Measurements from ENCODE around the gene KRT78. TPM values are rescaled to one million over a fixed set of nuclear protein-coding genes. Genes with fewer than 3 reads are reported as not detected.

KRT78 gene
- total and polyA plus RNA-seq, 9 of the 15 experiments (the other 6 are each of a cell fraction or from before 2014, with no cell fraction given): not detected

GRCh38 chr12:52796839-52797528, 51.8 kb downstream of the KRT78 start (continued):
- TF ChIP-seq ZNF274 (IDR thresholded peaks at IDR 0.05; ENCODE audit: borderline replicate concordance, low read depth, low read length) (no peak), GMEB1 (CRISPR knock-in tag; IDR thresholded peaks at IDR 0.05) (no peak), ARID1B (IDR thresholded peaks at IDR 0.05) (peak; percentile 96), RBBP5 (IDR thresholded peaks at IDR 0.05; ENCODE audit: borderline replicate concordance, insufficient read depth, low read length, poor library complexity, severe bottlenecking) (no peak), FOXM1 (IDR thresholded peaks at IDR 0.05; ENCODE audit: low read depth) (peak; percentile 69; the same call in 1 of the 2 replicates), FOXM1 (CRISPR knock-in tag; IDR thresholded peaks at IDR 0.05; ENCODE audit: low read depth) (no peak), CGGBP1 (CRISPR knock-in tag; IDR thresholded peaks at IDR 0.05) (no peak), BRD4 (IDR thresholded peaks at IDR 0.05) (no peak), NRF1 (conservative IDR thresholded peaks at IDR 0.05 in 1 of 2, IDR thresholded peaks at IDR 0.05 in 1 of 2) (peak; percentile 60 to 65; a peak in 3 of 4 replicates), E2F3 (CRISPR knock-in tag; IDR thresholded peaks at IDR 0.05) (no peak), ATF3 (IDR thresholded peaks at IDR 0.05) (no peak), ATF3 (CRISPR knock-in tag; conservative IDR thresholded peaks at IDR 0.05) (no peak), NONO (IDR thresholded peaks at IDR 0.05; ENCODE audit: low read depth in 2 of 2, low read length in 1 of 2) (no peak), NFYB (IDR thresholded peaks at IDR 0.05; ENCODE audit: extremely low read depth, insufficient read length) (no peak), JUN (IDR thresholded peaks at IDR 0.05; ENCODE audit: borderline replicate concordance, low read depth, low read length) (no peak), JUN (CRISPR knock-in tag; IDR thresholded peaks at IDR 0.05; ENCODE audit: borderline replicate concordance) (no peak), CCAR2 (IDR thresholded peaks at IDR 0.05; ENCODE audit: low read depth, low read length) (no peak), CREM (IDR thresholded peaks at IDR 0.05; ENCODE audit: low read depth) (peak; percentile 39; the same call in 1 of the 2 replicates), ADNP (tag; IDR thresholded peaks at IDR 0.05) (no peak), SUPT5H (IDR thresholded peaks at IDR 0.05) (no peak), NFE2 (IDR thresholded peaks at IDR 0.05; ENCODE audit: low read depth) (peak; percentile 6; the same call in 1 of the 2 replicates), ZNF146 (CRISPR knock-in tag; IDR thresholded peaks at IDR 0.05; ENCODE audit: unreplicated experiment) (no peak), SMARCA4 (IDR thresholded peaks at IDR 0.05) (peak; percentile 91), PRPF4 (IDR thresholded peaks at IDR 0.05; ENCODE audit: insufficient read depth, low read depth, low read length, poor library complexity, severe bottlenecking) (no peak), ZBTB2 (IDR thresholded peaks at IDR 0.05) (peak; percentile 63; the same call in 1 of the 2 replicates)

All from K562 (cell line).